Activated effector memory CD4-positive, alpha-beta T cell treated with Interleukin-2 at 50 U/mL for 16 hours (primary cell): ENCODE measurements around the gene ANKRD16.
"Not testable (repeated sequence)": the region's sequence is repeated elsewhere in the genome, so short reads cannot be mapped to it uniquely, and the experiment has no call there.

Experiments
- DNase-seq: peaks from one replicate; pipeline ENCODE4 v3.0.0-alpha.2; 2020

ANKRD16 gene

DNA sequence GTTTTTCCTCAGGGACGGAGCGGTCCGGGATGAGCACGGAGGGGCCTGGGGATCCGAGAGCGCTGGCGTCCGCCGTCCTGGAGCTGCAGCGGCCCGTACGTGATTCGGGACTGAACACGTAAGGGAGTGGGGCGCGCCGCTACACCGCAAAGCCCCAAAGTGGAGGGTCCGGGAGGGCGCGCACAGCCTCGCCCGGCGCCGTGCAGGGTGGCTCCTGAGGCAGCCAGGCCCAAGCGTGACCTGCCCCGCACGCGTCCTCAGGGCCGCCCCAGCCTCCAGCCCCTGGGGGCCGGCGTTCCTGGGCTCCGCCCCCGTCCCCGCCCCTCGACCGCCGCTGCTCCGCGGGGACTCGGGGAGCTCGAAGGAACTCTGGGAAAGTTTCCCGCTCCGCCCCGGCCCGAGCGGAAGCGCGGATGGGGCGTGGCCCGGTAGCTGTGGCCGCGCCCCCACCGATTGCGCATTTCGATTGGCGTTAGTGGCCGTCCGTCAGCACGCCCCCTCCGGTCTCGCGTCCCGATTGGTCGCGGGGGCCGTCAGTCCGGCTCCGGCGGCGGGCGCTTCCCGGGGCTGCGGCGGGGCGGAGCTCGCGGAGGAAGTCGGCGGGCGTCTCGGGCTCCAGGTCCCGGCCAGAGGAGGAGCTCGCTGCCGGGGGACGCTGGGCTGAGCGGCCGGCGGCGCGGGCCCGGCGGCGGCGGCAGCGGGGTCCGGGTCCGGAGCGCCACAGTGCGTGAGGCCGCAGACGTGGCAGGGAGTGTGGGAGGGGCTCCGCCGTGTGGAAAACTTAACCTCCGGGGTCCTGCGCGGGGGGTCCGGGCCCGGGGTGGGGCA is at the start of gene ANKRD16, which contains the start of gene FBH1:
TSS of gene ANKRD16 (minus strand) at position 270 of the 828 bp plus-strand sequence. CDS start 539 bp downstream, outside the sequence.
TSS of gene FBH1 (plus strand) at position 620 of the 828 bp plus-strand sequence. CDS start at position 723, 103 bp downstream.
- DNase-seq, result peak; percentile 98

DNA sequence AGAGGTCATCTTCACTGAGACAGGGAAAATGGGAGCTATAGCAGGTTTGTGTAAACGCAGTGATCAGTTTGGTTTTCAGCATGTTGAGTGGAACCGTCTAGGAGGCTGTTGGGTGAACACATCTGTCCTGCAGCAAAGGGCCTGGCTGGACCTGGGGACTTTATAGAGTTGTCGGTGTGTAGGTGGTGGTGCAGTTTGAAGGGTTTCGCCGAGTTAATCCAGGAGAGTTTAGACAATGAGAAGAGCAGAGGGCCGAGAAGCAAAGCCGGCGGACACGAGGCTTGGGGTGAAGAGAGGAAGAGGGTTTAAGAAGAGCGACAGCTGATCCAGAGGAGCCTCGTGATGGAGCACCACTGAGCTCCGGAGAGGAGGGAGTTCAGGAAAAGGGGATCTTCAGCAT is 48.6 kb upstream of the ANKRD16 start:
- no peak for DNase-seq

GRCh38 chr10:5937016-5937415 is 47.3 kb upstream of the ANKRD16 start:
- no peak for DNase-seq

DNA sequence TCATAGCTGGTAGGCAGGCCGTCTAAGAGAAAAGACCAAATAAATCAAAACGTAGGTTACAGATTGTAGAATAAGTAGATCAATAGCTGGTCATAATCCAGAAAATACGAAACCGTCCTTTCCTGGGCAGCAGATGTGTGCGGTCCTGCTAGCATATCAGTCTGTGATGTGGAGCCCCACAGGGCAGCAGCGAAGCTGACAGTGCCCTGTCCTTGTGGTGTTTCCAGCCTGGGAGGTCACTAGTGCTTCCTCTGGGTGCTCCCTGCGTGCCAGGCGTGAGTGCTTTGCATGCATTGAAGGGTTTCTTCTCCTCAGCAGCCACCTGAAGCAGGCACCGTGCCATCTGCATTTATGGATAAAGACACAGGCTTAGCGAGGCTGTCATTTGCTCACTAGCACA is 45.9 kb upstream of the ANKRD16 start:
- DNase-seq, result no peak

DNA sequence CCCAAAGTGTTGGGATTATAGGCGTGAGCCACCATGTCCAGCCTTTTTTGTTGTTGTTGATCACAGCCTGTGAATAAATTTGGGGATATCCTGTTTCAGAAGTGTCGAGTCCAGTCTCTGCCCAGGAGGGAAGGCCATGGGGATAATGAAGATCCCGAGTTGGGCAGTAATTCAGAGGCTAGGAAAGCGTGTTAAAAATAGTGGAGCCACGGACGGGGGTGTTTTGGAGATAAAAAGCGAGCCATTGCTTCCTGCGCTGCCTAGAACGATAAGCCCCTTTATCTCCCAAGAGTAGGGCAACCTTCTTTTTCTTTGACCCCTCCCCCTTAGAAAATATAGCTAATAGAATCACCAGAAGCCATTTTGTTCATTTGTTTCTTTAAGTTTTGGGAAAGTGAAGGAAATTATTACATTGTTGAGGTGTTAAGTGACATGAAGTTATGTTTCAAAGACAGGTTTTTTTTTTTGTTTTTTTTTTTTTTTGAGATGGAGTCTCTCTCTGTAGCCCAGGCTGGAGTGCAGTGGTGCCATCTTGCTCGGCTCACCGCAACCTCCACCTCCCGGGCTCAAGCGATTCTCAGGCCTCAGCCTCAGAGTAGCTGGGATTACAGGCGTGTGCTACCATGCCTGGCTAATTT is 44.3 kb upstream of the ANKRD16 start:
- no peak for DNase-seq

DNA sequence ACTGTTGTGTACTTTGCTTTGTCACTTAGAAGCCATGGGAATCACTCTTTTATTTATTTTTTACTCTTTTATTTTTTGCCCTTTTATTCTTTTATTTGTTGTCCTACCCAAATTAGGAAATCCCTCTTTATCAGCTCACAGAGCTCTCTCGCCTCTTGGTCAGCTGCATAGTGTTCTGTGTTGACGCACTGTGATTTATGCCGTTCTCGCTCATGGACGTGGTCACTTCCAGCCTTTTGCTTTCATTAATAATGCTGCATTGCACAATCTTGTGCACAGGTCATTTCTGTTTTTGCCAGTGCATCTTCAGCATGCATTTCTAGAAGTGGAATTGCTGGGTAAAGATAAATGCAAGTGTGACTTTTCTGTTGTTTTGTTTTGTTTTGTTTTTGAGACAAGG is 42.7 kb upstream of the ANKRD16 start:
- DNase-seq, result no peak

DNA sequence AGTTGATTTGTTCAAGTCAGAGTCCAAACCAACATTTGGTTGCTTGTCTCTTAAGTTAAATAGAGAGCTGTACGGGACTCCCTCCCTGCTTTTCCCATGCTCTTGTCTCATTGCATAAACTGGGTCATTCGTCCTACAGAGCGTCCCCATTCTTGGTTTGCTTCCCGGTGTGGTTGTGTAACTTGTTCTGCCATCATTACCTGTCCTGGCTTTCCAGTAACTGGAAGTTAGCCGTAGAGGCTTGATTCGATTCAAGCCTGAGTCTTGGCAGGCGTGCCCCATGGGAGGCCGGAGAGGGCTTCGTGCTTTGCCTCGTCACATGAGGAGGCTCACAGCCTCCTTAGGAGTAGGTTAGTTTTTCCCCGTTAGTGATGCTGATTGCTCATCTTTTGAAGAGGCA is 40.6 kb upstream of the ANKRD16 start:
- no peak for DNase-seq

- DNase-seq, result no peak
Measured at GRCh38 chr10:5929442-5929841, 39.7 kb upstream of the ANKRD16 start.

DNA sequence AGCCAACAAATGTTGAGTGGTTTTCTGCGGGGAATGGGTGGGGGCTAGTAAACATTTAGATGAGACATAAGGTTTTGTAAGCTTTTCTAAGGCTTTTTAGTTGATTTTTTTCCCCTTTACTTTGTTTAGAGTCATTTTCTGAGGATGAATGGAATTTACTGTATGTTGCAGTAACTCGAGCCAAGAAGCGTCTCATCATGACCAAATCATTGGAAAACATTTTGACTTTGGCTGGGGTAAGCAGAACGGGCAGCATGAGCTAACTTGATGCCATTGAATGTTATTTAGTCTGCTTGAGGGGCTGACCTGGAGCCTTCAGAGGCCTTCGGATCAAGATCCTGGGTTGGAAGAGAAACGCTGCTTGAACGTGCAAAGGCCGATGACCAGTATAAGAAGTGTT is 37.6 kb upstream of the ANKRD16 start:
- no peak for DNase-seq

DNA sequence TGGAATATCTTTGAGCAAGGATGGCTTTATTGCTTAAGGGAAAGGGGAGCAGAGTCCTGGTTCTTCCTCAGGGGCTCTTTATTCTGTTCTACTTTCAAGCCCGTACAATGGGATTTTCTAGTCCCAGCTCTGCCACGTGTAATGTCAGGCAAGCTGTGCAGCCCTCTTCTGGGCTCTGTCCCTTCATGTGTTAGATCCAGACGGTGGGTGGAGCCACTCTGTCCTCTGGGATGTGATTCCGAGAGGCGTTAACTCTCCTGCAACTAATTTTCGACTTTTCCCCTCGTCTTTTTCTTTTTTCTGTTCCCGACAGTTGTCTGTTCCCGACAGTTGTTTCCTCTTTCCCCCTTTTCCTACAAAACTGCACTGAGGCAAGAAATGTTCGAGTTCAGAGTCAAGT is 35.2 kb upstream of the ANKRD16 start:
- DNase-seq, result no peak

GRCh38 chr10:5921746-5922145 is 32.1 kb upstream of the ANKRD16 start:
- DNase-seq, result no peak

DNA sequence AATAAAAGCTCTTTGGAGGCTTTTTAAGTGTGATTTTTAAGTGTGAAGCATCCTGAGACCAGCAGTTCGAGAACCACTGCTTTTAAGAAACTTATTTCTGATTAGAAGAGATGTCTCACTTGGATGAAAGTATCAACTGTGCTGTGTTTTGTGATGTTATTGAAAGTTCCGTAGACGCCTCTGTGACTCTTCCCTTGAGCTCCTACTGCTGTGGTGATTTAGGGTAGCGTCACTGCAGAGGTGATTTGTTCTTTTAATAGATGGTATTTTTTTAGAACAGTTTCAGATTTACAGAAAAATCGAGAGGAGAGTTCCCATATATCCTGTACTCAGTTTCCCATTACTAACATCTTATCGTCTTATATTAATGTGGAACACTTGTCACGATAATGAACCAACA is 29.9 kb upstream of the ANKRD16 start:
- DNase-seq, result no peak

- DNase-seq, result no peak
Measured at GRCh38 chr10:5918763-5919162, 29.1 kb upstream of the ANKRD16 start.

GRCh38 chr10:5917305-5917704 is 27.6 kb upstream of the ANKRD16 start:
- no peak for DNase-seq

DNA sequence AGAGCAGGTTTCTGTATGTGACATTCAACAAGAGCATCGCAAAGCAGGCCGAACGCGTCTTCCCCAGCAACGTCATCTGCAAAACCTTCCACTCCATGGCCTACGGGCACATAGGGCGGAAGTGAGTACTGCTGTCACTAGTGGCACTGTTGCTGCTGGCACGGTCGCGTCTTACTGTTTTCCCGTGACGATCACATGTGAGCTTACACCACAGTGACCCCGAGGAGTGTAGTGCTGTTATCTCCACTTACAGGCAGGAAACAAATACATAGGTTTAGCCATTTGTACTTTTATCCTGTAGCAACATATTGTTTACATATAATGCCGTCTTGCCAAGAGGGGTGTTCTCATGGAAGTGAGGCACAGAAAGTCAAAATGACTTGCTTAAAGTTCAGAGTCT is 25.8 kb upstream of the ANKRD16 start:
- no peak for DNase-seq

DNA sequence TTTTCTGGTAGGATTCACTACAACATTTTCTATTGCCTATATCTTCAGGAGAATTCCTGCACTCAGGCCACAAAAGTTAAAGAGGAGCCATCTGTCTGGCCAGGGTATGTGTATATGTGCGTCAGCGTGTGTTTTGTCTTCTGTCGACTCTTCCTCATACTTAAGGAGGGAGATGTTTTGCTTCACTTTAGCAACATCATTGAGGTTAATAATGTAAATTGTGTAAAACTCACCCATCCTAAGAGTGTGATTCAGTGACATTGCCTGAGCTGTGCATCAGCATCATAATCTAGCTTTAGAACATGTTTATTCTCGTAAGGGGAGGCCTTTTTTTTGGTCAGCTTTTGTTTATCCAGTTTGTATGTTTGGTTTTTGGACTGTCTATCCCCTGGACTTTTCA is 24.0 kb upstream of the ANKRD16 start:
- DNase-seq, result no peak

GRCh38 chr10:5911670-5912069 is 22.0 kb upstream of the ANKRD16 start:
- no peak for DNase-seq

GRCh38 chr10:5910323-5911100 is 20.8 kb upstream of the ANKRD16 start:
- DNase-seq, result no peak

DNA sequence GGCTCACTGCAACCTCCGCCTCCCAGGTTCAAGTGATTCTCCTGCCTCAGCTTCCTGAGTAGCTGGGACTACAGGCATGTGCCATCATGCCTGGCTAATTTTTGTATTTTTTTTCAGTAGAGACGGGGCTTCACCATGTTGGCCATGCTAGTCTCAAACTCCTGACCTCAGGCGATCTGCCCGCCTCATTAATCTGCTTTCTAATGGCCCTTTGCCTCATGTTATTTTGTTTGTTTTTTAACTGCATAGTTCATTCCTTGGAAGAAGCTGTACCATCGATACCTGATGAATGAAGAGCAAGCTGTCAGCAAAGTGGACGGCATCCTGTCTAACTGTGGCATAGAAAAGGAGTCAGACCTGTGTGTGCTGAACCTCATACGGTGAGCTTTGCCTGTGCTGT is 19.0 kb upstream of the ANKRD16 start:
- not testable (repeated sequence) for DNase-seq

DNA sequence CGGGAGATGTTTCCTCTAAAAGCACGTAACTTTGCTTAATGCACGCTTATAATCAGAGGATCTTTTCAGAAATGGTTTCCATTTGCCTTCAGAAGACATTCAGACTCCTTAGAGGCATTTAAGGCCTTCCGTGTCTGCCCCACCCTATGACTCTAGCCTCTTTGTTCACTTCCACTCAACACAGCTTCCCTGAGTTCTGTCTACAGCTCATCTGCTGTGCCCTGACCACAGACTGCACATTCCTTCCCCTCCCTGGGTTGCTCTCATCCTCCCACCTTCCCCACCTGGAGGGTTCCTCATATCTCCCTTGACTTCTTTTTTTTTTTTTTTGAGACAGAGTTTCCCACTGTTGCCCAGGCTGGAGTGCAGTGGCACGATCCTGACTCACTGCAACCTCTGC is 17.0 kb upstream of the ANKRD16 start:
- DNase-seq, result no peak

DNA sequence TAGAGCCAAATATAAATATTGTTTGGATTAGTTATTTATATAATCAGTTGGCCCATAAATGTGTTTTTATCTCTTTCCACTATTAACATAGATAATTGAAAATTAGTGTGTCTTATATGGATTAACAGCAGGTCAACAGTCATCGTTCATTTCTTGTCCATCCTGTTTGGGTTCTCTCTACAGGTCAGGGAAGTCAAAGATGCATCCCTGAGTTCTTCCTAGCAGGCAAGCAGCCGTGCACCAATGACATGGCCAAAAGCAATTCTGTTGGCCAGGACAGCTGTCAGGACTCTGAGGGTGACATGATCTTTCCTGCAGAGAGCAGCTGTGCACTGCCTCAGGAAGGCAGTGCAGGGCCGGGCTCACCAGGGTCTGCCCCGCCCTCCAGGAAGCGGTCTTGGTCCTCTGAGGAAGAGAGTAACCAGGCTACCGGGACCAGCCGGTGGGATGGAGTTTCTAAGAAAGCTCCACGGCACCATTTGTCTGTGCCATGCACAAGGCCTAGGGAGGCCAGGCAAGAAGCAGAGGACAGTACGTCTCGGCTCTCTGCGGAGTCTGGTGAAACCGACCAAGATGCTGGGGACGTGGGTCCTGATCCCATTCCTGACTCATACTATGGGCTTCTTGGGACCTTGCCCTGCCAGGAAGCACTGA is 16.3 kb upstream of the ANKRD16 start:
- DNase-seq, result no peak

GRCh38 chr10:5904227-5904626 is 14.5 kb upstream of the ANKRD16 start:
- no peak for DNase-seq

DNA sequence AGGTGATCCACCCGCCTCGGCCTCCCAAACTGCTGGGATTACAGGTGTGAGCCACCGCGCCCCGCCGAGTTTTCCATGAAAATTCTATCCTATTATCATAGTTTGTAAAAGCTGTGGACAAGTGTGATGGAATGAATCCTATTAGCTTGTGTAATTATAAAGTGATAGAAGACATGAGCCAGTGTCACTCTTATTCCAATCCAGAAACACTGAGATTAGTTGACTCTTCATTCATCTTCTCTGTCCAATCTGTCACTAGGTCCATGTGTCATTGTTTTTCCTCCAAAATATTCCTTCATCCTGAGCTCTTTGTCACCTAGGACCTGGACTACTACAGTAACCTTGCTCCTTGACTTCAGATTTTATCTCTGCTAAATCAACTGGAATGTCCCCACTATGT is 13.9 kb upstream of the ANKRD16 start:
- no peak for DNase-seq
